Measurements from ENCODE around the gene ITIH4. TPM values are rescaled to one million over a fixed set of nuclear protein-coding genes. Genes with fewer than 3 reads are reported as not detected.

The ITIH4 gene
- total RNA-seq, 1 experiment from 2014 or later: 4.1 TPM

- H3K4me1 Mint-ChIP-seq (ENCODE audit: low read depth, unreplicated experiment): no peaks in the 10 kb centered on the region
- H3K9me3 Mint-ChIP-seq (ENCODE audit: unreplicated experiment): no peaks in the 10 kb centered on the region
- H3K27me3 ChIP-seq (replicated peaks; ENCODE audit: control insufficient read depth, insufficient read depth, low read length): no peaks in the 10 kb centered on the region
- no peak overlapping the region for H3K27ac Mint-ChIP-seq (ENCODE audit: unreplicated experiment)
- no TSS peak for BruUV-seq (replicated peaks)
- no peaks in the 10 kb centered on the region for H3K27me3 Mint-ChIP-seq (ENCODE audit: insufficient read depth, unreplicated experiment)
- H3K4me1 ChIP-seq: no peaks in the 10 kb centered on the region
- ChIA-PET CTCF (no interaction called here), POLR2A (no interaction called here)
- H3K36me3 ChIP-seq (ENCODE audit: control insufficient read depth, insufficient read depth, low read length): no peaks in the 10 kb centered on the region
- no peak overlapping the region for H3K4me3 ChIP-seq (ENCODE audit: low read depth, low read length)
- TF ChIP-seq CTCF (IDR thresholded peaks at IDR 0.05; ENCODE audit: insufficient read depth in 1 of 2, low read depth in 1 of 2, low read length in 1 of 2, severe bottlenecking in 1 of 2, unreplicated experiment in 1 of 2): no peak
- DNase-seq: no peak
- no peaks in the 10 kb centered on the region for H3K36me3 Mint-ChIP-seq (ENCODE audit: insufficient read depth, unreplicated experiment)
- H3K9me3 ChIP-seq: no peaks in the 10 kb centered on the region
- intact Hi-C loops (cut with micrococcal nuclease; ENCODE audit: unreplicated experiment): no loop called here
- no peak overlapping the region for H3K4me3 Mint-ChIP-seq (ENCODE audit: unreplicated experiment)
These were observed 27.4 kb upstream of the ITIH4 start for GRCh38 chr3:52857864-52858263.

GRCh38 chr3:52857133-52857532 is 26.7 kb upstream of the ITIH4 start:
- Mint-ChIP-seq H3K4me1 (ENCODE audit: low read depth, unreplicated experiment) (peaks cover 7% of the 10 kb centered on the region), H3K27me3 (ENCODE audit: insufficient read depth, unreplicated experiment) (no peaks in the 10 kb centered on the region), H3K36me3 (ENCODE audit: insufficient read depth, unreplicated experiment) (no peaks in the 10 kb centered on the region), H3K27ac (ENCODE audit: unreplicated experiment) (no peak overlapping the region), H3K4me3 (ENCODE audit: unreplicated experiment) (no peak overlapping the region), H3K9me3 (ENCODE audit: unreplicated experiment) (no peaks in the 10 kb centered on the region)
- Histone ChIP-seq H3K9me3 (no peaks in the 10 kb centered on the region), H3K4me3 (ENCODE audit: low read depth, low read length) (no peak overlapping the region), H3K36me3 (ENCODE audit: control insufficient read depth, insufficient read depth, low read length) (no peaks in the 10 kb centered on the region), H3K27me3 (replicated peaks; ENCODE audit: control insufficient read depth, insufficient read depth, low read length) (no peaks in the 10 kb centered on the region), H3K4me1 (no peaks in the 10 kb centered on the region)
- ChIA-PET CTCF (no interaction called here), POLR2A (no interaction called here)
- no peak for DNase-seq
- no TSS peak for BruUV-seq (replicated peaks)
- intact Hi-C loops (cut with micrococcal nuclease; ENCODE audit: unreplicated experiment): no loop called here
- TF ChIP-seq CTCF (IDR thresholded peaks at IDR 0.05; ENCODE audit: insufficient read depth in 1 of 2, low read depth in 1 of 2, low read length in 1 of 2, severe bottlenecking in 1 of 2, unreplicated experiment in 1 of 2): no peak

- H3K4me1 Mint-ChIP-seq (ENCODE audit: low read depth, unreplicated experiment): peaks cover 11% of the 10 kb centered on the region
- DNase-seq: no peak
- no peaks in the 10 kb centered on the region for H3K9me3 ChIP-seq
- POLR2A ChIA-PET: no interaction called here
- no TSS peak for BruUV-seq (replicated peaks)
- CTCF ChIA-PET: no interaction called here
- no peak overlapping the region for H3K4me3 Mint-ChIP-seq (ENCODE audit: unreplicated experiment)
- no peaks in the 10 kb centered on the region for H3K4me1 ChIP-seq
- no peaks in the 10 kb centered on the region for H3K36me3 Mint-ChIP-seq (ENCODE audit: insufficient read depth, unreplicated experiment)
- no peaks in the 10 kb centered on the region for H3K27me3 Mint-ChIP-seq (ENCODE audit: insufficient read depth, unreplicated experiment)
- intact Hi-C loops (cut with micrococcal nuclease; ENCODE audit: unreplicated experiment): no loop called here
- no peak overlapping the region for H3K27ac Mint-ChIP-seq (ENCODE audit: unreplicated experiment)
- TF ChIP-seq CTCF (IDR thresholded peaks at IDR 0.05; ENCODE audit: insufficient read depth in 1 of 2, low read depth in 1 of 2, low read length in 1 of 2, severe bottlenecking in 1 of 2, unreplicated experiment in 1 of 2): no peak
- no peaks in the 10 kb centered on the region for H3K9me3 Mint-ChIP-seq (ENCODE audit: unreplicated experiment)
- H3K27me3 ChIP-seq (replicated peaks; ENCODE audit: control insufficient read depth, insufficient read depth, low read length): no peaks in the 10 kb centered on the region
- no peak overlapping the region for H3K4me3 ChIP-seq (ENCODE audit: low read depth, low read length)
- H3K36me3 ChIP-seq (ENCODE audit: control insufficient read depth, insufficient read depth, low read length): no peaks in the 10 kb centered on the region
These were observed 26.2 kb upstream of the ITIH4 start for GRCh38 chr3:52856666-52857065.
